ENCODE measurements around the gene IQCE. TPM values are rescaled to one million over a fixed set of nuclear protein-coding genes. Genes with fewer than 3 reads are reported as not detected.

IQCE gene
- total RNA-seq, 1 donor = 4.6 TPM

- DNase-seq (ENCODE audit: low read depth in 2 of 3, low spot score in 2 of 3) = no peak
These were observed 71.2 kb downstream of the IQCE start for GRCh38 chr7:2629746-2630681.

GRCh38 chr7:2631946-2632732, 73.4 kb downstream of the IQCE start, which contains the start of gene TTYH3:
TTYH3 (plus strand) TSS chr7:2631986; CDS start chr7:2632156, 170 bp downstream.
- DNase-seq (ENCODE audit: low read depth in 2 of 3, low spot score in 2 of 3) = no peak

- peak in 2 of 3 donors; percentile 59 to 71 for DNase-seq (ENCODE audit: low read depth in 2 of 3, low spot score in 2 of 3)
These were observed 74.2 kb downstream of the IQCE start for GRCh38 chr7:2632733-2633537.

- DNase-seq (ENCODE audit: low read depth in 2 of 3, low spot score in 2 of 3) = peak in 2 of 3 donors; percentile 31 to 44
These were observed 74.9 kb downstream of the IQCE start for GRCh38 chr7:2633538-2634266.

GRCh38 chr7:2634267-2635145, 75.7 kb downstream of the IQCE start:
- DNase-seq (ENCODE audit: low read depth in 2 of 3, low spot score in 2 of 3) = no peak

GRCh38 chr7:2635148-2635668, 76.4 kb downstream of the IQCE start:
- DNase-seq (ENCODE audit: low read depth in 2 of 3, low spot score in 2 of 3) = no peak

- DNase-seq (ENCODE audit: low read depth in 2 of 3, low spot score in 2 of 3) = no peak
These were observed 77.3 kb downstream of the IQCE start for GRCh38 chr7:2635810-2636701.

- no peak for DNase-seq (ENCODE audit: low read depth in 2 of 3, low spot score in 2 of 3)
These were observed 78.3 kb downstream of the IQCE start for GRCh38 chr7:2637066-2637471.

- DNase-seq (ENCODE audit: low read depth in 2 of 3, low spot score in 2 of 3) = peak in 1 of 3 donors; percentile 26
These were observed 78.9 kb downstream of the IQCE start for GRCh38 chr7:2637505-2638223.

- DNase-seq (ENCODE audit: low read depth in 2 of 3, low spot score in 2 of 3) = no peak
These were observed 79.6 kb downstream of the IQCE start for GRCh38 chr7:2638224-2638991.

GRCh38 chr7:2639181-2639681, 80.5 kb downstream of the IQCE start:
- DNase-seq (ENCODE audit: low read depth in 2 of 3, low spot score in 2 of 3) = no peak

GRCh38 chr7:2639695-2640481, 81.1 kb downstream of the IQCE start:
- DNase-seq (ENCODE audit: low read depth in 2 of 3, low spot score in 2 of 3) = no peak

GRCh38 chr7:2640482-2640830, 81.7 kb downstream of the IQCE start:
- DNase-seq (ENCODE audit: low read depth in 2 of 3, low spot score in 2 of 3) = no peak

- DNase-seq (ENCODE audit: low read depth in 2 of 3, low spot score in 2 of 3) = no peak
These were observed 82.1 kb downstream of the IQCE start for GRCh38 chr7:2640846-2641316.

Measured in hematopoietic multipotent progenitor cell (in vitro differentiated cells).